ENCODE data around the gene RELB. TPM values are rescaled to one million over a fixed set of nuclear protein-coding genes. Genes with fewer than 3 reads are reported as not detected.
A peak's percentile ranks its signal among the peaks of the same experiment; 100 is the strongest.

Gene RELB
- total RNA-seq, 2 donors from 2014 or later = 11.0 to 13.0 TPM

- intact Hi-C loops (cut with DNase I) = loop anchor here (10.0 kb wide), 1 partner anchor 154 kb away; the partner anchor contains the start of gene APOE
These were observed 57.4 kb downstream of the RELB start for GRCh38 chr19:45058622-45059159.

DNA sequence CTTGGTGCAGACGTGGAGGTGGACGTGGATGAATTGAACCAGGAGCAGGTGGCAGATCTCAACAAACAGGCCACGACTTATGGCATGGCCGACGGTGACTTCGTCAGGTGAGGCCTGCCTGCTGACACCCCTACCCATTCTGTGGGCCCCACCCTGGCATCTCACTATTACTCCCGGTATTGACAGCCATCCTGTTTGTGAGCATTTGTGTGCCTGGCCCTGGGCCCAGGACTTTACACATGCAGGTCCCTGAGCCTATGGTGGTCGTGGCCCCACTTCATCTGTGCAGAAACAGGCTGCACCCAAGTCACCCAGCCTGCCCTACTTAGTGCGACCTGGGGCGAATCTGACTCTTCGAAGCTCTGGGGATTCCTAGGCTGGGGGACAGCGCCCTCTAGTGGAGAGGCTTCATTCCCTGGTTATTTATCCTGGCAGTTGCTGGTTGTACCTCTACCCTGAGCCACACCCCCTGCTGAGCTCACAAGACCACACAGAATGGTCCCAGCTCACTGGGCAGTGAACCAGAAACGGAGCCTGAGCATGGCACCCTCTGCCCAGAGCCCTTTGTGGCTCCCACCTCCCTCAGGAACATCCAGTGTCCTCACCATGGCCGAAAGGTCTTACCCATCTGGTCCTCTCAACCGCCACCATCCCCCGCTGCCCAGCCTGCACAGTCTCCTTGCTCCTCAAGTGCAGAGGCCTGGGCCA, 58.1 kb downstream of the RELB start:
- Histone ChIP-seq H3K36me3 (peaks cover 23 to 51% of the 10 kb centered on the region in 2 donors), H3K4me1 (replicated peaks) (no peaks in the 10 kb centered on the region), H3K27ac (no peak overlapping the region), H3K4me3 (no peak overlapping the region), H3K27me3 (replicated peaks; ENCODE audit: insufficient read depth) (no peaks in the 10 kb centered on the region), H3K9me3 (no peaks in the 10 kb centered on the region)
- intact Hi-C loops (cut with DNase I) = loop anchor here (10.0 kb wide), 1 partner anchor 155 kb away; the partner anchor contains the start of gene APOE
- DNase-seq (ENCODE audit: low spot score) = peak; percentile 79
- 49% methylated on average over 16 of the region's 16 CpGs for WGBS
- TF ChIP-seq POLR2A (IDR thresholded peaks at IDR 0.05) = no peak
- TF ChIP-seq, protein P1, sequence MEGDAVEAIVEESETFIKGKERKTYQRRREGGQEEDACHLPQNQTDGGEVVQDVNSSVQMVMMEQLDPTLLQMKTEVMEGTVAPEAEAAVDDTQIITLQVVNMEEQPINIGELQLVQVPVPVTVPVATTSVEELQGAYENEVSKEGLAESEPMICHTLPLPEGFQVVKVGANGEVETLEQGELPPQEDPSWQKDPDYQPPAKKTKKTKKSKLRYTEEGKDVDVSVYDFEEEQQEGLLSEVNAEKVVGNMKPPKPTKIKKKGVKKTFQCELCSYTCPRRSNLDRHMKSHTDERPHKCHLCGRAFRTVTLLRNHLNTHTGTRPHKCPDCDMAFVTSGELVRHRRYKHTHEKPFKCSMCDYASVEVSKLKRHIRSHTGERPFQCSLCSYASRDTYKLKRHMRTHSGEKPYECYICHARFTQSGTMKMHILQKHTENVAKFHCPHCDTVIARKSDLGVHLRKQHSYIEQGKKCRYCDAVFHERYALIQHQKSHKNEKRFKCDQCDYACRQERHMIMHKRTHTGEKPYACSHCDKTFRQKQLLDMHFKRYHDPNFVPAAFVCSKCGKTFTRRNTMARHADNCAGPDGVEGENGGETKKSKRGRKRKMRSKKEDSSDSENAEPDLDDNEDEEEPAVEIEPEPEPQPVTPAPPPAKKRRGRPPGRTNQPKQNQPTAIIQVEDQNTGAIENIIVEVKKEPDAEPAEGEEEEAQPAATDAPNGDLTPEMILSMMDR (IDR thresholded peaks at IDR 0.05) = peak; percentile 76 to 91 (median 85)
- peak; percentile 38 for TF ChIP-seq POLR2AphosphoS5 (IDR thresholded peaks at IDR 0.05)

More at GRCh38 chr19:45058622-45059159, 57.4 kb downstream of the RELB start:
- no peak overlapping the region for H3K27ac ChIP-seq
- H3K4me1 ChIP-seq (replicated peaks) = no peaks in the 10 kb centered on the region
- DNase-seq (ENCODE audit: low spot score) = no peak
- no peaks in the 10 kb centered on the region for H3K27me3 ChIP-seq (replicated peaks; ENCODE audit: insufficient read depth)
- no peak overlapping the region for H3K4me3 ChIP-seq
- no peaks in the 10 kb centered on the region for H3K9me3 ChIP-seq
- WGBS = 86% methylated on average over 14 of the region's 14 CpGs
- TF ChIP-seq POLR2AphosphoS5 (IDR thresholded peaks at IDR 0.05) = no peak
- peaks cover 23 to 43% of the 10 kb centered on the region in 2 donors for H3K36me3 ChIP-seq

- Histone ChIP-seq H3K27me3 (replicated peaks; ENCODE audit: insufficient read depth) (no peaks in the 10 kb centered on the region), H3K9me3 (no peaks in the 10 kb centered on the region), H3K4me3 (no peak overlapping the region), H3K27ac (no peak overlapping the region), H3K4me1 (replicated peaks) (no peaks in the 10 kb centered on the region), H3K36me3 (peaks cover 15 to 50% of the 10 kb centered on the region in 2 donors)
- WGBS = 96% methylated on average over 4 of the region's 4 CpGs
- intact Hi-C loops (cut with DNase I) = no loop called here
- TF ChIP-seq POLR2AphosphoS5 (IDR thresholded peaks at IDR 0.05) (no peak), POLR2A (IDR thresholded peaks at IDR 0.05) (no peak)
- TF ChIP-seq, protein P1 (IDR thresholded peaks at IDR 0.05) = no peak
- DNase-seq (ENCODE audit: low spot score) = no peak
These were observed 60.7 kb downstream of the RELB start for GRCh38 chr19:45061965-45062364.

GRCh38 chr19:45063851-45064801, 62.9 kb downstream of the RELB start:
- Histone ChIP-seq H3K36me3 (peaks cover 6 to 50% of the 10 kb centered on the region in 2 donors), H3K27me3 (replicated peaks; ENCODE audit: insufficient read depth) (no peaks in the 10 kb centered on the region), H3K27ac (no peak overlapping the region), H3K4me3 (no peak overlapping the region), H3K9me3 (no peaks in the 10 kb centered on the region), H3K4me1 (replicated peaks) (no peaks in the 10 kb centered on the region)
- 96% methylated on average over 82 of the region's 85 CpGs for WGBS
- TF ChIP-seq, protein P1 (IDR thresholded peaks at IDR 0.05) = no peak
- TF ChIP-seq POLR2A (IDR thresholded peaks at IDR 0.05) = no peak
- TF ChIP-seq POLR2AphosphoS5 (IDR thresholded peaks at IDR 0.05) = no peak
- no peak for DNase-seq (ENCODE audit: low spot score)
- intact Hi-C loops (cut with DNase I) = no loop called here

Measured in prostate gland (tissue), 2 donors.